HepG2 (cell line): ENCODE measurements around the gene MORF4L1. TPM values are rescaled to one million over a fixed set of nuclear protein-coding genes. Genes with fewer than 3 reads are reported as not detected.

Source experiments
- EZH2 ChIP-seq: conservative IDR thresholded peaks from 2 replicates; pipeline ENCODE4 v1.6.1; 2012; ENCODE audit warnings: mild to moderate bottlenecking, low read depth, low read length, moderate library complexity
- FOXA1 ChIP-seq, 2 experiments: fragments of 450-650 bp in 1 of 2; sonication (generic) in 1 of 2; formaldehyde crosslinking in 1 of 2; IDR thresholded peaks; 2 replicates each; pipeline versions ENCODE4 v1.4.0 to v1.6.1; 2016 to 2020; ENCODE audit warnings: missing genetic modification reagents in 1 of 2
- FOXC1 ChIP-seq: sonication (generic); formaldehyde crosslinking; IDR thresholded peaks from 2 replicates; pipeline ENCODE4 v1.8.0; 2022; ENCODE audit warnings: mild to moderate bottlenecking, missing genetic modification reagents, borderline replicate concordance
- HES4 ChIP-seq: sonication (generic); formaldehyde crosslinking; IDR thresholded peaks from 2 replicates; pipeline ENCODE4 v1.9.0; 2021; ENCODE audit warnings: mild to moderate bottlenecking, missing genetic modification reagents, borderline replicate concordance
- HNF4G ChIP-seq, 2 experiments: sonication (generic) in 1 of 2; formaldehyde crosslinking in 1 of 2; IDR thresholded peaks; 2 replicates each; pipeline versions ENCODE4 v1.4.0 to v1.6.1; 2011 to 2020; ENCODE audit warnings: borderline replicate concordance in 2 of 2, low read depth in 2 of 2, mild to moderate bottlenecking in 2 of 2, low read length in 1 of 2, missing genetic modification reagents in 1 of 2, moderate library complexity in 1 of 2
- REL ChIP-seq: sonication (generic); formaldehyde crosslinking; conservative IDR thresholded peaks from 2 replicates; pipeline ENCODE4 v1.8.0; 2022; ENCODE audit warnings: mild to moderate bottlenecking, missing genetic modification reagents, moderate library complexity
- RNF219 ChIP-seq: sonication (generic); formaldehyde crosslinking; IDR thresholded peaks from 2 replicates; pipeline ENCODE4 v1.5.0; 2020; ENCODE audit warnings: mild to moderate bottlenecking, missing genetic modification reagents
- SNAPC2 ChIP-seq: sonication (generic); formaldehyde crosslinking; IDR thresholded peaks from 2 replicates; pipeline ENCODE4 v1.8.1; 2022; ENCODE audit warnings: mild to moderate bottlenecking, missing genetic modification reagents
- TAF1 ChIP-seq: sonication (generic); formaldehyde crosslinking; IDR thresholded peaks from 2 replicates; pipeline ENCODE4 v1.4.0; 2020; ENCODE audit warnings: missing genetic modification reagents
- TCF7 ChIP-seq: sonication (generic); IDR thresholded peaks from 2 replicates; pipeline ENCODE4 v1.6.1; 2016; ENCODE audit warnings: antibody characterized with exemption, low read depth
- TIGD3 ChIP-seq: sonication (generic); formaldehyde crosslinking; IDR thresholded peaks from 2 replicates; pipeline ENCODE4 v1.5.1; 2020; ENCODE audit warnings: mild to moderate bottlenecking, missing genetic modification reagents, borderline replicate concordance
- TRIM24 ChIP-seq: sonication (generic); formaldehyde crosslinking; IDR thresholded peaks from 2 replicates; pipeline ENCODE4 v1.8.0; 2022; ENCODE audit warnings: mild to moderate bottlenecking, missing genetic modification reagents
- ZBED4 ChIP-seq: sonication (generic); formaldehyde crosslinking; IDR thresholded peaks from 2 replicates; pipeline ENCODE4 v1.4.0; 2020; ENCODE audit warnings: missing genetic modification reagents, borderline replicate concordance
- ZFP1 ChIP-seq: IDR thresholded peaks from 2 replicates; pipeline ENCODE4 v1.6.1; 2016
- ZFY ChIP-seq: sonication (generic); formaldehyde crosslinking; IDR thresholded peaks from 2 replicates; pipeline ENCODE4 v1.4.0; 2020; ENCODE audit warnings: missing genetic modification reagents
- ZMYM3 ChIP-seq: sonication (generic); formaldehyde crosslinking; IDR thresholded peaks from 2 replicates; pipeline ENCODE4 v1.5.1; 2020; ENCODE audit warnings: mild to moderate bottlenecking, missing genetic modification reagents
- ZNF17 ChIP-seq: sonication (generic); formaldehyde crosslinking; IDR thresholded peaks from 2 replicates; pipeline ENCODE4 v1.5.0; 2020; ENCODE audit warnings: mild to moderate bottlenecking, missing genetic modification reagents
- ZNF205 ChIP-seq: IDR thresholded peaks from 2 replicates; pipeline ENCODE4 v1.6.1; 2018; ENCODE audit warnings: missing biosample characterization, missing genetic modification reagents
- ZNF329 ChIP-seq: sonication (generic); formaldehyde crosslinking; IDR thresholded peaks from 2 replicates; pipeline ENCODE4 v1.9.0; 2021; ENCODE audit warnings: low read depth, mild to moderate bottlenecking, missing genetic modification reagents
- ZSCAN9 ChIP-seq: IDR thresholded peaks from 2 replicates; pipeline ENCODE4 v1.6.1; 2016; ENCODE audit warnings: borderline replicate concordance
- polyA plus RNA-seq, 8 experiments: library from polyadenylated mRNA; depleted of rRNA in 3 of 8; stranded (reverse) in 7 of 8; unstranded in 1 of 8; fragments of >200 nt; fragmentation: Illumina TruSeq in 4 of 8; extraction: Trizol in 4 of 8; gene quantifications; 2 replicates each; pipeline versions ENCODE4 v1.2.1 to v1.2.3, GENCODE V29; 2011 to 2016; ENCODE audit warnings: low read depth in 4 of 8, missing spikeins in 1 of 8, mixed read lengths in 1 of 8; ENCODE audit not compliant: insufficient read depth in 1 of 8
- total RNA-seq, 5 experiments: library from RNA; depleted of rRNA; stranded (reverse); fragments of >200 nt; fragmentation: Illumina TruSeq; extraction: Trizol; gene quantifications; 2 replicates each; pipeline ENCODE4 v1.2.3, GENCODE V29; 2016; ENCODE audit warnings: low read depth in 1 of 5

The MORF4L1 gene
- total and polyA plus RNA-seq, 2 of the 13 experiments (the other 11 are each of a cell fraction or from before 2014, with no cell fraction given) = 218 to 219 TPM

- TF ChIP-seq TIGD3 (CRISPR knock-in tag) = no peak
- TF ChIP-seq ZMYM3 (CRISPR knock-in tag) = no peak; the same call in 1 of the 2 replicates
- TF ChIP-seq TCF7 = no peak
- no peak for TF ChIP-seq ZFP1
- TF ChIP-seq HES4 (CRISPR knock-in tag) = peak; percentile 87; the same call in 1 of the 2 replicates
- TF ChIP-seq HNF4G (IDR thresholded peaks at IDR 0.05; ENCODE audit: borderline replicate concordance, low read depth, low read length) = no peak
- TF ChIP-seq HNF4G (CRISPR knock-in tag; IDR thresholded peaks at IDR 0.05; ENCODE audit: borderline replicate concordance, low read depth) = 0 out of 2 replicates have a peak, but pooled peaks have one; percentile 26
- no peak for TF ChIP-seq RNF219 (CRISPR knock-in tag)
- no peak for TF ChIP-seq FOXA1 (IDR thresholded peaks at IDR 0.05)
- TF ChIP-seq FOXA1 (CRISPR knock-in tag; IDR thresholded peaks at IDR 0.05) = no peak; the same call in 1 of the 2 replicates
- TF ChIP-seq SNAPC2 (CRISPR knock-in tag) = no peak
- peak; percentile 90 for TF ChIP-seq TAF1 (CRISPR knock-in tag)
- peak; percentile 93 for TF ChIP-seq ZFY (CRISPR knock-in tag)
- peak; percentile 81; the same call in 1 of the 2 replicates for TF ChIP-seq REL (CRISPR knock-in tag)
- TF ChIP-seq FOXC1 (CRISPR knock-in tag) = peak; percentile 77; the same call in 1 of the 2 replicates
- peak; percentile 92 for TF ChIP-seq ZNF205 (CRISPR knock-in tag)
- no peak for TF ChIP-seq TRIM24 (CRISPR knock-in tag)
- no peak for TF ChIP-seq EZH2
- TF ChIP-seq ZNF329 = peak; percentile 87; the same call in 1 of the 2 replicates
- TF ChIP-seq ZSCAN9 (CRISPR knock-in tag) = peak; percentile 90
- peak; percentile 82; the same call in 1 of the 2 replicates for TF ChIP-seq ZBED4 (CRISPR knock-in tag)
- TF ChIP-seq ZNF17 (CRISPR knock-in tag) = no peak
These were observed 72.1 kb downstream of the MORF4L1 start, which contains the start of gene CTSH (continued) for GRCh38 chr15:78944669-78945407.
